HG03378 (cell line): Measurements from ENCODE around the gene PRR3.

ENCODE experiments used
- ATAC-seq: cut with Tn5 transposase; IDR thresholded peaks from one replicate; pipeline ENCODE4 v1.9.1; 2021; ENCODE audit warnings: mild to moderate bottlenecking, moderate library complexity; ENCODE audit not compliant: unreplicated experiment

PRR3 gene

DNA sequence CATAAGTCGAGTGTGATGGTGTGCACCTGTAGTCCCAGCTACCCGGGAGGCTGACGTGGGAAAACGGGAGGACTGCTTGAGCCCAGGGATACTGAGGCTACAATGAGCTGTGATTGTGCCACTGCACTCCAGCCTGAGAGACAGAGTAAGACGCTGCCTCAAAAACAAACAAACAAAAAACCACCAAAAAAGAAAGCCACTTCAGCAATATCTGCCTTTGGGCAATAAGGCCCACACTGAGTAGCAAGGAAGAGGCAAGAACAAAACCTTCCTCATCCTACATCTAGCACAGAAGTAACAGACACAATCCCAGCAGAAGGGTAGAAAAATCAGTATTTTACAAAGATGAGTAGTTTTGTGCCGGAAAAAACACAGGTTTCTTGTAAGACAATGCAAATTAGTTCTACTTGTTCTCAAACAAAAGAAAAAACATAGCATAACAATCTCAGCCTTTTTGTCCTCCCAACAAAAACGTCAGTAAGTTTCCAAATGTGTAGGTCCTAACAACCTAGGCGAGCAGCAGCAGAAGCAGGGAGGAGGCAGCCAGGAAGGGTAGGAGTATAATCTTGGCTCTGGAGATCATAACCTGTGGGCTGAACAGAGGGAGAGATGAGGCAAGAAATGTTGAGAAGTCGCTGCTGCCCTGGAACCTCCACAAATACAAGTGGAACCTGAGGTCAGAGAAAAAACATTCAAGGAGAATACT lies 54.2 kb downstream of the PRR3 start:
- no peak for ATAC-seq

DNA sequence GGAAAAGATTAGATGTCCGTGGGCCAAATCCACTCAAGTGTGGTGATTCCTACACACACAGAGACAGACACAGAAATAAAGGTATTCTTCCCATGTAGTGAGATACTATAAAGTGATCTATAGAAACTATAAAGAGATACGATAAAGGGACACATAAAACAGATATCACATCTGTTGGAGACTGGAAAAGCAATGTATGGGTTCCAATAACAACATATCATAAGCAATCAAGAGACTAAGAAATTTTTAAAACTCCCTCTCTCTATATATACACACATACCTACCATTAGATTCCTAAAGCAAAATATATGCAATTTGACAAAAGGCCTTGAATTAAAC lies 54.7 kb downstream of the PRR3 start:
- ATAC-seq = no peak

DNA sequence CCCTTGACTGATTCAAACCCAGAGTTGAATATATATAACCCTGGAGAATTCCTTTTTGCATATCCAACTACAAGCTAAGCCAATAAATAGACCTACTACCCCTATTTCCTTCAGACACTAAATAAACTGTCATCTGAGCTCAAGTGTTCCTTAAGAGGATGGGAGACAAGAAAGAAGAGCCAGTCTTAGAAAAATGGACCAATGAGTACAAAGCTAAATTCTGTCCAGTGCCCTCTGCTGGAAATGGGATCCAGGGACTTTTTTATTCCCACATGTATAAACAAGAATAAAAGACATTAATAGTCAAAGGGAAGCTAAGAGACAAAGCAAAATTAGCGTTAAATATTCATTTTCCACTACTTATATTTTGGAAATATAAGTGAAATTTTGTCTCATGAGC lies 55.1 kb downstream of the PRR3 start:
- no peak for ATAC-seq

DNA sequence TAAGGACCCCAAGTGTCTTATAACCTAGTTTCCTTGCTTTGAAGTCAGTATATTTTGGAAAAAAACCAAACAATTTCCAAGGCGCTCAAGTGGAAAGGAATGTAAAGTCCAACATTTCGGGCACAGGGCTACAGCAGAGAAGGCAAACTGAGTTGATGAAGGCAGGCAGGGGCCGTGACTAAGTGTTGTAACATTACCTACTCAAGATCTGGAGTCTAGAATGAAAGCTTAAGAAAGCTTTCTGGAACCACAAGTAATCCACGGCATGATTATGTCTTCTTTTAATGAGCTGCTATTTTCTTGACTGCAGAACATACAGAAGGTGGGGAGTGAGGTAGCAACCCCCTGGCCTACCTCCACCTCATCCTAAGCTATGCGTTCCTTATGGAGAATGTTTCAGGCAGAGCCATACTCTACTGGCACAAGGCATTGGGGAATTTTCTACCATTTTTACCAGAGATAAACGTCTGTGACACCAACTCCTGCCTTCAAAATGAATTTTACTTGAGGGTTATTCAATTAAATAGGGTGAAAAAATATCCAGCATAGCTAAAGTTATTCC lies 55.7 kb downstream of the PRR3 start:
- no peak for ATAC-seq
